Fibroblast of mammary gland (primary cell): Measurements from ENCODE around the gene DSCAM.

ENCODE experiments used
- DNase-seq: peaks from one replicate; pipeline ENCODE4 v3.0.0-alpha.2; 2010; ENCODE audit warnings: low read depth
- H3K4me3 ChIP-seq: 2 replicates; pipeline ENCODE4 v1.5.1; 2011; ENCODE audit warnings: low read depth, mild to moderate bottlenecking, low read length, moderate library complexity; ENCODE audit not compliant: control insufficient read depth
- TF ChIP-seq, protein P1 (sequence below): conservative IDR thresholded peaks from 2 replicates; pipeline ENCODE4 v1.5.1; 2011; ENCODE audit warnings: low read depth, low read length, inconsistent platforms; ENCODE audit not compliant: control insufficient read depth, insufficient read depth

Gene DSCAM

DNA sequence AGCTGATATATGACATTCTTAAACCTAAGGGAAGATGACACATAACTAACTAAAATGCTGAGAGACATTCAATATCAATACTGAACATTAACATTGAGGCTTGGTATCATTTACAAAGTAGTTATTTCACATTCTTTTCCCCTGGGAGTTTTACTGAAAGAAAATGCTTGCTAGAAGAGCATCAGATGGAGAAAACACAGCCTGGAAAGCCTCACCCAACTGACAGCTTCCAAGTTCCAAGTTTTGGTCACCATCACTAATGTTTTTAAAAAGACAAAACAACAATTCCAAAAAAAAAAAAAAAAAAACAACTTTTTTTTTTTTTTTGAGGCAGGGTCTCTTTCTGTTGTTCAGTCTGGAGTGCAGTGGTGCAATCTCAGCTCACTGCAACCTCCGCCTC lies 80.6 kb downstream of the DSCAM start:
- DNase-seq: no peak
- TF ChIP-seq, protein P1, sequence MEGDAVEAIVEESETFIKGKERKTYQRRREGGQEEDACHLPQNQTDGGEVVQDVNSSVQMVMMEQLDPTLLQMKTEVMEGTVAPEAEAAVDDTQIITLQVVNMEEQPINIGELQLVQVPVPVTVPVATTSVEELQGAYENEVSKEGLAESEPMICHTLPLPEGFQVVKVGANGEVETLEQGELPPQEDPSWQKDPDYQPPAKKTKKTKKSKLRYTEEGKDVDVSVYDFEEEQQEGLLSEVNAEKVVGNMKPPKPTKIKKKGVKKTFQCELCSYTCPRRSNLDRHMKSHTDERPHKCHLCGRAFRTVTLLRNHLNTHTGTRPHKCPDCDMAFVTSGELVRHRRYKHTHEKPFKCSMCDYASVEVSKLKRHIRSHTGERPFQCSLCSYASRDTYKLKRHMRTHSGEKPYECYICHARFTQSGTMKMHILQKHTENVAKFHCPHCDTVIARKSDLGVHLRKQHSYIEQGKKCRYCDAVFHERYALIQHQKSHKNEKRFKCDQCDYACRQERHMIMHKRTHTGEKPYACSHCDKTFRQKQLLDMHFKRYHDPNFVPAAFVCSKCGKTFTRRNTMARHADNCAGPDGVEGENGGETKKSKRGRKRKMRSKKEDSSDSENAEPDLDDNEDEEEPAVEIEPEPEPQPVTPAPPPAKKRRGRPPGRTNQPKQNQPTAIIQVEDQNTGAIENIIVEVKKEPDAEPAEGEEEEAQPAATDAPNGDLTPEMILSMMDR: no peak
- H3K4me3 ChIP-seq: no peak overlapping the region

DNA sequence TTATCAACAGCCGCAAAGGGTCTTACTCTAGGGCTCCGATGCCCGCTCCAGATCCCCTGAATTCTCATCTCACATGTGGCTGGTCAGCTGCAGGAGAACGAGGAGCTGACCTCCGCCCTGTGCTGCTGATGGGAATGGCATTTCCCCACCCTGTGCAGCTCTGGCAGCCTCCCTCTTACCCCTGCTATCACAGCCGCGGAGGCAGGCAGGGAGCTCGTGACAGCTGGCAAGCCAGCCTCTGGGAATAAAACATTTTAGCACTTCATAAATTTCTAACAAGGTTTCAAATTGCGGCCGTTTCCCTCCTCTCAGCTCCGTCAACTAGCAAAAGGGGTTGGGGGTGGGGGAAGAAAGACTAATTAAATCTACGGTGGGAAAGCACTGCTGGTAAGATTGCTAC lies 81.1 kb downstream of the DSCAM start:
- TF ChIP-seq, protein P1: no peak
- no peak for DNase-seq
- H3K4me3 ChIP-seq: no peak overlapping the region

DNA sequence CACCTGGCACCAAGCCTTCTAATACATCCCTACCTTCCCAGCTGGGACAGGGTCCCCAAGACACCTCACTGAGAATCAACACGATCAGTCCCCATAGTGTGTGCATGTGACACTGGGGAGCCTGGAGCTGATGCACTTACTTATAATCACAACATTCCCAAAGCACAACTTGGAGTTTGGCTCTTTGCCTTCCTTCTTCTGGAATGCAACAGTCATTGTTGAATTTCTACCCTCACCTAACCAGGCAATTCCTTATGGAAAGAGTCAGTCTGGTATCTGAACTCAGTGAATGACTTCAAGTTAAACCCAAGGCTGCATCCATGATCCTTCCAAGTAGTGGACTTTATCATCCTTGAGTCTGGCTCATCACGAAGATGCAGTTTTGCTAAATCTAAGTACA lies 86.1 kb downstream of the DSCAM start:
- no peak overlapping the region for H3K4me3 ChIP-seq
- TF ChIP-seq, protein P1: no peak
- DNase-seq: no peak

DNA sequence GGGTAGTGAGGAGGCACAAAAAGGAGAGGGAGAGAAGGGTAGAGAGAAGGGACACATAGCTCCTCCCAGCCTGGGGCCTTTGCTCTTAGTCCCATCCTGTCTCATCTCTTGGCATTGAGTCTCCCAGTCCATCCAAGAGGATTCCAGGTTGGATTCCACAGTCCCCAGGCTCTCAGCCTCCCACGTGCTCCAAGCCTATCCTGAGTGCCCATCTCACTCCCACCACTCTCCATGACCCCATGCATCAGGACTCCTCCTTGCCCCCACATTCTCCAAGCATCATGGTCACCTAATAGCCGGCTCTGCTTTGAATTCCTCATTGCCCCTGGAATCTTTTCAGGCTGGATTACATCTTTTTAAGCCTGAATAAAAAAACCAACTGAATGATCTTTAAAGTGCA lies 87.9 kb downstream of the DSCAM start:
- no peak overlapping the region for H3K4me3 ChIP-seq
- DNase-seq: no peak
- TF ChIP-seq, protein P1: no peak

DNA sequence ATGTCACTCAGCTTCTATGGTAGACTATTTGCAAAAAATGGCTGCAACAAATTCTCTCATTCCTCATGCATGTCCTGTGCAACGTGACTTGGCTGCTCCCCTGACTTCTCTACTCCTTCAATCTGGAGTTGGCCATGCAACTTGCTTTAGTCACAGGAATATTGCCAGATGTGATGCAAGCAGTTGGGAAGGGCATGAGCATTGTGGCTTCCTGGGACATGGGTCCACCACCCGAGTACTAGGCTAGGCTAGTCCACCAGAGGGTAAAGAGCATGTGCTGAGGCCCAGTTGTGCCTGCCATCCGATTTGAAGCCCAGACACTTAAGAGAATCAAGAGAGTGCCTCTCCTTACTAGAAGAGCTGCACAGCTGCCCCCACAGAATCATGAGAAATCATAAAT lies 89.6 kb downstream of the DSCAM start:
- DNase-seq: no peak
- no peak overlapping the region for H3K4me3 ChIP-seq
- TF ChIP-seq, protein P1: no peak

DNA sequence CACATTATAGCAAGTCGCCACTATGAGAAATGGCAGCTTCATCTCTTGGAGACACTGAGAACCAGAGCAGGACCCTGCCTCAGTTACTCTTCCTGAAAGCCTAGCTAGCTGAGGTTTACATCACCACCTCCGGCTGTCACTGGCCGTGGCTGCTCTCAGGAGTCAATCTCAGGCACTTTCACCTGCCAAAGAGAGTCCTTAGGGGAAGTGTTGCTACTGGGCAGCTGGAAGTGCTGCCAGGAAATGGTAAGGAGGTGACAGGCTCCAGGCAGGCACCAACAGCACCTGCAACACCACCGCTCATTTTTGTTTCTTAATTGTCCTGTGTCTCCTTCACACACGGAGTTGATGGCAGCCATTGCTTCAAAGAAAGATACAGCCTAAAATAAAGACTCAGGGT lies 92.5 kb downstream of the DSCAM start:
- DNase-seq: no peak
- H3K4me3 ChIP-seq: no peak overlapping the region
- TF ChIP-seq, protein P1: no peak

DNA sequence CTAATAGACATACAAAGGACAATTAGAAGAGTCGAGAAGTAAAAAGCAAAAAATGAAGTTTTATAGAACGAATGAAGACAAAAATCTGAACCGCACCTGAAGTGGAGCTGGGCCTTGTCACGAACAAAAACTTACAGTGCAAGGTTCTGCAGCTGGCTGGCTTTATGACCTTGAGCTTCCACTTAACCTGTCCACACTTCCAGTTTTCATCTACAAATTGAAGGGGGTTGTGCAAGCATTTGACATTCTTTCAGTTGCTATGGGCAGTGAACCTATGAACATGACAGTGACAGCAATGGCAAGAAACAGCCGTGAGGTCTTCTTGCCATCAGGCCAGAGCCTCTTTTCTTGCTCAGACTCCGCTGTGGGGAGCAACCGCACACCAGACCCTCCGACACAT lies 93.2 kb downstream of the DSCAM start:
- TF ChIP-seq, protein P1: no peak
- no peak overlapping the region for H3K4me3 ChIP-seq

More for the DNA sequence above, 93.2 kb downstream of the DSCAM start:
- no peak for DNase-seq
